ENCODE measurements around the gene SLC17A9.

Gene SLC17A9

DNA sequence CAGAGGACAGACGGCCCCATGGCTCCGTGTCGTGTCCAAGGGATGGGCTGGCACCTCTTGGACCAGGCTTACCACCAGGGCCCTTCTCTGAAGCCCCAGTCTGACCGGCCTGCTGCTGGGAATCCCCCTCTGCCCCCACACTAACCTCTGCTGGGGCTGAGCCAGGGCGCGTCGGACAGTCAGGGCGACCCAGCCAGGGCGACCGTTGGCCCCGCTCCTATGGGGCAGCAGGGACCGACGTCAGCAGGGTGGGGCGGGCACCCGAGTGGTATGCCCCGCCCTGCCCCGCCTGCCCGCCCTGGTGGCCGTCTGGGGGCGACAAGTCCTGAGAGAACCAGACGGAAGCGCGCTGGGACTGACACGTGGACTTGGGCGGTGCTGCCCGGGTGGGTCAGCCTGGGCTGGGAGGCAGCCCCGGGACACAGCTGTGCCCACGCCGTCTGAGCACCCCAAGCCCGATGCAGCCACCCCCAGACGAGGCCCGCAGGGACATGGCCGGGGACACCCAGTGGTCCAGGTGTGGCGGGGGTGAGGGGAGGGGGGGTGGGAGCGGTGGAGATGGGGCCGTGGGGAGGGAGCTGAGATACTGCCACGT is at the start of gene SLC17A9:
TSS of gene SLC17A9 (plus strand) at position 337 of the 595 bp plus-strand sequence. CDS start at position 459, 122 bp downstream.
- DNase-seq = no peak

DNA sequence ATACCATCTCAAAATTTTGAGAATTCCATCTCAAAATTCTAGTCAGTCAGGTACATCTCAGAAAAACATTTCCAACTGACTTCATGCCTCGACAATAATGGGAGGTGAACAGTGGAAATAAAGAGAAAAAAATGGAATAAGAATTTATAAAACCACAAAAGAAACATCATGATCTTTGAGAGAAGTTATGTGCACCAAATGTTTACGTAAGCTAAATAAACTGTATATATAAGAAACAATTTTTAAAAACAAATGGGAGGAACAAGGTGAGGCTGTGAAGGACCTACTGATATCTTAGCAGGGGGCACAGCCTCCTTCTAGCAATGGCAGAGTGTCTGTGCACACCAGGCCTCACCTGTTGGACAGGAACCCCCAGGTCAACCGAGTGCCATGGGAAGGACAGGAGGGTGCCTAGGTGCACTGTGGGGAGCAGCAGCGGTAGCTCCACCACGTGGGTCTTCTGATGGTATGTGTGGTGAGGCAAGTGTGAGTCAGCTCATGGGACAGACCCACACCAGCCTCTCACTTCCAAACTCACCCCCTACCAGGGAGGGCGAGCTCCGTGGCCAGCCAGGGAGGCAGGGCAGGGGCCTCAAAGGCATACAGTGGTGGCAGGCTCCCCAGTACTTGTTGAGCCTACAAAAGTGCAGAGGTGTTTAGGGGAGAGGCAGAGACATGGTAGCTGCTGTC is 49.4 kb upstream of the SLC17A9 start:
- DNase-seq = no peak

DNA sequence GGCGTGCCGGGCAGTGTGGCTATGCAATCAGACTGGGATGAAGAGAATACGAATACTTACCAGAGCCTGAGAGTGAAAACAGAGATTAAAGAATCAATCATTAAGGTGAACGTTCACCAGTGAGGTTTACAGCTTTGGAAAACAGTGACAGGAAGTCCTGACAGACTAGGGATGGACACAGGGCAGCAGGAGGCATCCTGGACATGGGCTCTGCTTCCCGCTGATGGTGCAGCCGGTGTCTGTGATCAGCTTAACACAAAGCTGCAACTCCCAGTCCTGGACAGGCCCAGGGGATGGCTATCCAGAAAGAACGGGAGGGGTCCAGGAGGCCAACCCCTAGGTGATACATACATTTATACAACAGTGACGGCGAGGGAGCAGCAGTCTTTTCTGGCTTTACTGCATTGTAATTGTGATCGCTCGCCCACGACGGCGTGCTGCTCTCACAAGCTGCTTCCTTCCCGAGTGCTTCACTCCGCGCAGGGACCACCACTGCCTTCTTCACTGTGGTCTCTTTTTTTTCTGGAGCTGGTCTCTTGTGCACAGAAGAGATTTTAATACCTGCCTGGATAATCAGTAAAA is 46.9 kb upstream of the SLC17A9 start:
- no peak for DNase-seq

DNA sequence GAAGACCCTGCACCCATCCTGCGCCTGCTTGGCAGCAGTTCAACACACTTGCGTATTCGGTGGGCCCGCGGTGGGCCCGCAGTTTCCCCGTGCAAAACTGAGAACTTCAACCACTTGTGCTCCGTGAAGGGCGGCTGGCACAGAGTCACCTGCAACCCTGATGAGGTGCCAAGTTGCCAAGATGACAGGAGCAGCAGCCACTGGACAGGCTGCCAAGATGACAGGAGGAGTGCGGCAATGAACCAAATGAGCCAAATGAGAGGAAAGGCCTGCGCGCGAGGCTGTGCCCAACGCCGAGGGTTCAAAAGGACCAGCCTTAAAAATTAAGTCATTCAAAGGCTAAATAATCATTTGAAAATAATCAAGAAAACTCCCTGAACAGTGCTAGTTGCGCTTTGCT is 46.3 kb upstream of the SLC17A9 start:
- no peak for DNase-seq

DNA sequence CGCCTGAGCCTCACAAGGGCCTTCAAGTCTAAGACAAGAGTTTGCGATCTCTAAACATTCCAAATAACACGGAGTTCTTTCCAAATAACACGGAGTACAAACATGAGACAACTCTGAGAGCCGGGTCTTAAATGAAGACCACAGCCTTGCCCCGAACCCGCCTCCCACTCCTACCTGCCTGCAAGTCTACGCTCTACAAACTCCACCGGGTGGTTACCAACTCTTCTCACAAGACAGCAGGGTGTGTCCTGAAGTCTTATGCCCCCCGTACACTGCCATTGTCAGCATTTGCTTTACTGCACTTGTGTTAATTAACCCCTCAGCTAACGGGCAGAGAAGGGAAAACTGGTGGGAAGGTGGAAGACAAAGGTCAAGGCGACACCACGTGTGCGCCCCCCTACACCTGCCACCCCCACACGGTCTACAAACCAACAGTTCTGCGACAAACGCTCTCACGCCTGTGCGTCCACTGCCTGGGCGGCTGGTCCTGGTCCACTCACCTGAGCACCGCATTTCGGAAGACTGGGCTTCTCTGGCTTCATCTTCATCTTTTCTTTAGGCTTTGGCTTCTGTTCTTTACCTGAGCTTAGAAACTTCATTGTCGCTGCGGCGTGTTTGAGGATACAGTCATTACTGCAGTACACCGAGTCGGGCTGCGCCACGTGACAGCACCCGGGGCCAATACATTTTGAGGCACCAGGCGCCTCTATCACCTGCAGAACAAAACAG is 45.7 kb upstream of the SLC17A9 start:
- no peak for DNase-seq

GRCh38 chr20:62907384-62908317 is 44.9 kb upstream of the SLC17A9 start:
- no peak for DNase-seq

GRCh38 chr20:62908971-62909791 is 43.3 kb upstream of the SLC17A9 start:
- DNase-seq = no peak

GRCh38 chr20:62910217-62910766 is 42.2 kb upstream of the SLC17A9 start:
- DNase-seq = no peak

DNA sequence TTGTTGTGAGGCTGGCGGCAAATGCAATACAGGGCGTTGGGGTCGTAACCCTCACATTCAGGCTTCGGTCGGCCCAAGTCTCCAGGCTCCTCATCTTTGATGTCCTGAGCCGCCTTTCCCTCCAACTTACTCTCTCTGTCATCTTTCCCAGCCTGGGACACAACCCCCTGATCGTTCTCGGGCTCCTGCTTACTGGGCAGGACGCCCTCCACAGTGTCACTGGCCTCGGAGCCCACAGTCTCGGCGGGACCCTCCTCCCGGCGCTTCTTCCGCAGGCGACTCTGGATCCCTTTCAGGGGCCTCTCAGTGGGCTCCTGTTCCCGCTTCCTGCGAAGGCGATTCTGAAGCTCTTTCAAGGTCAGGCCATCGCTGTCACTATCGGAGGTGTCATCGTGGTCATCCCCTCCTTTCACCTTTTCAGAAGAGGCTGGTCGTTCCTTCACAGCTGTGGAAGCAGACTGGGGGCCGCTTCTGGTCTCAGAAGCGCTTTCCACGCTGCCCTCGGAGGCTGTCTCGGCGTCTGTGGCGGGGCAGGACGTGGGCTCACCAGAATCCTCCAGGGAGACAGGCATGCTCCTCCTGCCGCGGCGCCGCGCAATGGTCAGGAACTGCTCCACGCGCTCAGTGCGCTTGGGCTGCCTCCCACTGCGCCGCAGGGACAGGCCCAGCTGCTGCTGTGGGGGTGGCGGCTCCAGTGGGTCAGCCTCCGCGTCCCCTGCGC is 41.6 kb upstream of the SLC17A9 start:
- no peak for DNase-seq

- DNase-seq = no peak
Observed at GRCh38 chr20:62911701-62912280, 40.7 kb upstream of the SLC17A9 start.

- no peak for DNase-seq
Observed at GRCh38 chr20:62913043-62913630, 39.4 kb upstream of the SLC17A9 start.

- DNase-seq = no peak
Observed at GRCh38 chr20:62914436-62914835, 38.1 kb upstream of the SLC17A9 start.

- DNase-seq = no peak
Observed at GRCh38 chr20:62914970-62915457, 37.5 kb upstream of the SLC17A9 start.

GRCh38 chr20:62916703-62917476 is 35.6 kb upstream of the SLC17A9 start:
- DNase-seq = no peak

DNA sequence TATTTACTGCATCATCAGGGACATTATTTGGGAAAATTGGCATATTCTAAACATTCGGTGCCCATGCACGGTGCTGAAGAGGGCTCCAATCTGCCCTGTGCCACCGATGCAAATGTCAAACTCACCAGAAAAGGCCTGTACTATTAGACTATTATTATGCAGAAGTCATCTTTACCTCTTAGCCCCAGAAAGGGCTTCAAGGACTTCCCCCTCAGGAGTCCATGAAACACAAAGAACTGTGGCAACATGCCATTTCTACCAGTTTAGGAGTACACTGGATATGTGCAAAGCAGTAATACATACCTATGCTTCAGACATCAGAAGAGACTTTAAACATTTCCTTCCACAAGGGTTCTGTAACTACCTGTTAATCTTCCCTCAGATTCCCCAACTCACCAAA is 34.8 kb upstream of the SLC17A9 start:
- no peak for DNase-seq

GRCh38 chr20:62918147-62918546 is 34.4 kb upstream of the SLC17A9 start:
- no peak for DNase-seq

DNA sequence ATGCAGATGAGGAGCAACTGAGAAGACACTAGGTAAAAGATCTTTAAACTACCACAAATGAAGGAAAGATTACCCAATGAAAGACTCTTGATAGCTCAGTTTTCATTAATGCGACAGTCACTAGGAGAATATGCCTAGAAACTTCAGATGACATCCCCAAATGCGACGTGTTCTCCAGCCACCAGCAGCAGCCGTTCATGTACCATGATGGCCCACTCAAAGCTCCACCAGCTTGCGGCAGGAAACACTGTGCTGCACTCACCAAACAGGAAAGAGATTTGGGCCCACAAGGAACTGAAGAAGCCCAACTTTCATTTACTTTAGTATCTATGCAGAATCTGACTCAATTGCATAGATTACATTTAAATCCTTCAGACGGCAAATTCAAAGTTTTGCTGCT is 33.7 kb upstream of the SLC17A9 start:
- DNase-seq = no peak

GRCh38 chr20:62920039-62920645 is 32.4 kb upstream of the SLC17A9 start:
- no peak for DNase-seq
